RKO (cell line): Measurements from ENCODE around the gene MEIOB.
"Not testable (repeated sequence)": the region's sequence is repeated elsewhere in the genome, so short reads cannot be mapped to it uniquely, and the experiment has no call there.

ENCODE experiments used
- DNase-seq: peaks from one replicate; pipeline ENCODE4 v3.0.0-alpha.2; 2016; ENCODE audit warnings: low spot score

MEIOB gene

GRCh38 chr16:1871974-1872635 is at the start of gene MEIOB:
Gene MEIOB, minus strand, starts transcription at chr16:1872164. Its CDS starts 3,989 bp downstream, at chr16:1868175.
- DNase-seq, result no peak

- peak; percentile 56 for DNase-seq
These were observed 48.8 kb upstream of the MEIOB start for GRCh38 chr16:1920727-1921171.

GRCh38 chr16:1920122-1920521 is 48.2 kb upstream of the MEIOB start:
- DNase-seq, result not testable (repeated sequence)

- no peak for DNase-seq
These were observed 47.5 kb upstream of the MEIOB start for GRCh38 chr16:1919327-1919998.

GRCh38 chr16:1918351-1919326 is 46.7 kb upstream of the MEIOB start, which contains the start of gene HS3ST6:
Gene HS3ST6, minus strand, starts transcription at chr16:1918415. Its CDS starts 92 bp downstream, at chr16:1918323.
- DNase-seq, result no peak

GRCh38 chr16:1917665-1918350 is 45.8 kb upstream of the MEIOB start:
- DNase-seq, result no peak

- DNase-seq, result no peak
These were observed 45.2 kb upstream of the MEIOB start for GRCh38 chr16:1917056-1917664.

- no peak for DNase-seq
These were observed 44.7 kb upstream of the MEIOB start for GRCh38 chr16:1916640-1916990.

- no peak for DNase-seq
These were observed 44.0 kb upstream of the MEIOB start for GRCh38 chr16:1915732-1916639.

GRCh38 chr16:1914988-1915387 is 43.0 kb upstream of the MEIOB start:
- DNase-seq, result no peak

GRCh38 chr16:1914084-1914608 is 42.2 kb upstream of the MEIOB start:
- DNase-seq, result no peak

GRCh38 chr16:1913327-1914083 is 41.5 kb upstream of the MEIOB start:
- no peak for DNase-seq

GRCh38 chr16:1912215-1912543 is 40.2 kb upstream of the MEIOB start:
- DNase-seq, result no peak

- no peak for DNase-seq
These were observed 39.7 kb upstream of the MEIOB start for GRCh38 chr16:1911467-1912214.

- DNase-seq, result no peak
These were observed 37.7 kb upstream of the MEIOB start for GRCh38 chr16:1909561-1910231.

- no peak for DNase-seq
These were observed 37.0 kb upstream of the MEIOB start for GRCh38 chr16:1908983-1909382.

- no peak for DNase-seq
These were observed 36.2 kb upstream of the MEIOB start for GRCh38 chr16:1908184-1908583.

GRCh38 chr16:1907226-1907860 is 35.4 kb upstream of the MEIOB start:
- no peak for DNase-seq
